GM19043 (cell line): ENCODE data around the gene SERPINA12.

ENCODE experiments used
- ATAC-seq: cut with Tn5 transposase; IDR thresholded peaks from one replicate; pipeline ENCODE4 v1.9.1; 2021; ENCODE audit warnings: low read depth; ENCODE audit not compliant: unreplicated experiment

The SERPINA12 gene

DNA sequence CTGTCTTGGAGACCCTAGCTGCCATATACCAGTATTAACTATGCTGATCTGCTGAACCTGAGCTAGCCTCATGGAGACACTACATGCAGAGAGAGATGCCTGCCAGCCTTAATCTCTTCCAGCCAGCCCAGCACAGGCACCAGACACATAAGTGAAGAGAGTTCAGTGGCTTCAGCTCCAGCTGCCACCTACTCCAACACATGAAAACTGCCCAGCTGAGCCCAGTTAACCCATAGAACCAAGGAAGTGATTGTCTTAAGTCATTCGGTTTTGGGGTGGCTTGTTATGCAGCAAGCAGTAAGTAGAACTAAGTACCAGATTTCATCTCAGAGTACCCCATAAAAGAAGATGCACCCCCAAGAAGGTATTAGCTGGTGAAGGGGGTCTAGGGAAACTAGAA is 64.3 kb downstream of the SERPINA12 start:
- no peak for ATAC-seq

GRCh38 chr14:94441531-94442205 is 67.6 kb downstream of the SERPINA12 start:
- ATAC-seq = no peak

DNA sequence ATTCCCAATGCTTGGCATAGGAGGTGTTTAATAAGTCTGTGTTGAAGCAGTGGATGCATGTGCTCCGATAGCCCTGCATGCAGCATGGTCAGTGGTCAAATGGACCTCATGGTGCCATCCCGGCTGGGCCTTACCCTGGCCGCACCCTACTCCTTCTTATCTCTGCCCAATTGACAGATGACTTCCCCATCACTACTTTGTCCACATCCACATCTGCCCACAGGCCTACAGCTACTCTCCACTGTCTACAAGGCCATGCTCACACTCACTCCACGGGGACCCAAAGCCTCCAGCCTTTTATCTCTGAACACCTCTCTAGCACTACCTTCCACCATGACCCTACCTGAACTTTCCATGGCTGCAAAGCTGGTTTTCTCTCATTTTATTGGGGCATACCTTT is 68.1 kb downstream of the SERPINA12 start:
- no peak for ATAC-seq

- no peak for ATAC-seq
Measured at GRCh38 chr14:94439453-94440057, 69.7 kb downstream of the SERPINA12 start.
